HuH-7.5 (cell line): Measurements from ENCODE around the gene CACHD1.

ENCODE experiments used
- DNase-seq: peaks from one replicate; pipeline ENCODE4 v3.0.0; 2011; ENCODE audit warnings: low spot score

CACHD1 gene

GRCh38 chr1:64473367-64473766 is 3.4 kb downstream of the CACHD1 start:
- no peak for DNase-seq

DNA sequence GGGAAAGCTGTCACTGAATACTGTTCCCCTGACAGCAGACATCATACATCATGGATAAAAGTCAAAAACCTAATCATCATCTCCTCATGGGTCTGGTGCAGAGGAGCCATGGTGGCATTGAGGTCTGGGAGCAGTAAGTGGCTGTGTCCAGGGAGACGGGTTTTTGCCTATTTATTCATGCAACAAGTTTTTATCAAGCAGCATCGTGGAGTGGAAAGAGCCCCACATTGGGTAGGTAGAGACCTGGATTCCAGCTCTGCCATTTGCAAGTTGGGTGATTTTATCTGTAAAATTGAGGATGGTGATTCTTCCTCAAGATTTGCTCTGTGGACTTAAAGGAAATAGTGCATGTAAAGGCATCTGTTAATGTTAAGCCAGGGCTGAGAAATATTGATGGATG is 4.2 kb downstream of the CACHD1 start:
- DNase-seq = no peak

GRCh38 chr1:64474665-64475439 is 4.9 kb downstream of the CACHD1 start:
- no peak for DNase-seq

DNA sequence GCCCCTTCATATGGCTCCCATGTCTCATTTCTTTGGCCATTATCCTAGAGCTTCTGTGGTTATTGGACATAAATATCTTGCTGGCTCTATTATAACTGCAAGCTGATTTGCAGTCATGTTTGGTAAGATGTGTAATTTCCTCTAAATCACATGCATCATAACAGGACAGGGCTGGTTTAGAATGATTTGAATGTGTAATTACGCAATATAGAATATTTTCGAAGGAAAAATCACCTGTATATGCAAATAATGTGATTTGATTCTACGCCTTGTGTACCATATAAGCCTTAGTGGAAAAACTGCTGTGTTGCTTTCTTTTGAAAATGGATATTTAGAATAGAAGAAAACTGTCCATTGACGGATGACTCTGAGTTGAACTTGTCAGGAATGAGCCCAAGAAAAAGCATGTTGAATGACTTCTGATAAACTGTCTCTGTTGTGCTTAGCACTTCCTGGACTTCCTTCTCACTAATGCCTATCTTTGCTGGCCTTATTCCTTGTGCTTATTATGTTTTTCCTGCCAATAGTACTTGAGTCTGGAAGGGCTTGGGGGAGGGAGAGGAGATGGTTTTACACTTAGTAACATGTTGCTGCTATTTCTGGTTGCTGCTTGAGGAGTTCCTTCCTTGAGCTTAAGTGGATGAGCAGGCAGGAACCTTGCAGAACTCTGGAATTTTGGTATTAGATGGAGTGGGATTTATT is 6.5 kb downstream of the CACHD1 start:
- no peak for DNase-seq

GRCh38 chr1:64478594-64479470 is 8.9 kb downstream of the CACHD1 start:
- no peak for DNase-seq

DNA sequence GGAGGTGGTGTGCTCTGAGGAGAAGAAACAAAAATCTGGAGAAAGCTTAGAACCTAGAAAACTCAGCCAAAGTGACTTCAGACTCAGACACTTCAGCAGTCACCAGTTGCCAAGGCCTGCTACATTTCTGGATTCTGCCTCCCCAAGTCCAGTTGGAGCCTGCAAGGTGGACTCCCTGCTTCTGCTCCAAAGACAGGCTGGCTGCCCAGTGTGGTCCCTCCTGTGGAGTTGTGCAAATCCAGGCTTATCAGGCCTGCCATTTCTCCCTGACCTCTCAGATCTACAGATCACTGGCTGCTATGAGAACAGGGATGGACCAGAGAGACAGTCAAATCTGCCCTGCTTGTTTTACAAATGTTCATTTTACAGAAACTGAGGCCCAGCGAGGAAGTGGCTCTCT is 9.9 kb downstream of the CACHD1 start:
- DNase-seq = no peak

DNA sequence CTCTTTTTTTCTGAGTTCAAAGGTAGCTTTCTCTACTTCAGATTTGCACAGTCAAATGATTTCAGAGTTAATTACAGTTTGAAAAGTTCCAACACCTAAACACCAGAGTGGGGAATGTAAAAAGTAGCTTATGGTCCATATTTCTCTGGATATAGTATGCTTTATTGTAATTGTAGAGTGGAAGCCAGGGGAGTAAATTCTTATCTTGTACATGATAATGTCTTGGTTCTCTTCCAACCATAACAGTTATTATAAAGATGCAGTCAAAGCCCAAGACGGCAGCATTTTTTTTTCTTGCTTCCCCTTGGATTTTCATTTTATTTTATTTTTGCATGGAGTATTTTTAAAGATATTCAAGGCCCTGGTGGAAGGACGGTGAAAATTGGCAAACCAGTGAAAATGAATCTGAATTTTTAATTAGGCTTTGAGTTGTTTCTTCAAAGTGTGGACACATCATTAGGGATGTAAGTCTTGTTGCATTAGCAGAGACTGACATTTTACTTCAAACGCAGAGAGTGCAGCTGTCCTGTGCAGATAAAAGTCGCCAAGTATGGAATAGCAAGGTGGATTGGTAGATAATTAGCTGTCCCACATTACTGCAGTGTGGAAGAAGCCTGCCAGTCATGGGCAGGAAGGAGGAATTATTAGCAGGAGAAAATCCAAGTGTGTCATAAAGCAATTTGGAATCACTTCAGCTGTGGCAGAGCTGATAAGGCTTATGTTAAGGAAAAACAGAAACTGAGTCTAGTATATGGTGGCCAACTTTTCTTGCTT is 11.3 kb downstream of the CACHD1 start:
- DNase-seq = no peak

DNA sequence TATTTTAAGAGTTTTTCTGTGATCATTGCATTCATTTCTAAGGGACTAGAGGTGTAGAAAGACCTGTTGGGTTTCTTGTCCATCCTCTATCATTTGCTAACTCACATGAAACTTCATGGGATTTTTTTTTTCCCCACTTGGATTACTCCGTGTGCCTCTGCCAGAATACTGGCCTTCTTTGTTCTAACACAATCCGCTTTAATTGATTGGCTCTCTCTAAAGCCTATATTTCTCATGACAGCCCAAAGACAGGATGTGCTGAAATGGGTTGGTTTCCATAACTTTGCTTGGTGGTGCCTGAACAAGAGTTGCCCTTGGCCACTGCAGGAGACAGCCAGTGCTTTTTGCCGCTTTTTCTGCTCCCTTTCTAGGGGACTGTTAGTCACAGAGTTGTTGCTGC is 12.2 kb downstream of the CACHD1 start:
- no peak for DNase-seq

GRCh38 chr1:64482720-64483119 is 12.8 kb downstream of the CACHD1 start:
- no peak for DNase-seq

GRCh38 chr1:64483731-64484414 is 13.9 kb downstream of the CACHD1 start:
- DNase-seq = no peak

DNA sequence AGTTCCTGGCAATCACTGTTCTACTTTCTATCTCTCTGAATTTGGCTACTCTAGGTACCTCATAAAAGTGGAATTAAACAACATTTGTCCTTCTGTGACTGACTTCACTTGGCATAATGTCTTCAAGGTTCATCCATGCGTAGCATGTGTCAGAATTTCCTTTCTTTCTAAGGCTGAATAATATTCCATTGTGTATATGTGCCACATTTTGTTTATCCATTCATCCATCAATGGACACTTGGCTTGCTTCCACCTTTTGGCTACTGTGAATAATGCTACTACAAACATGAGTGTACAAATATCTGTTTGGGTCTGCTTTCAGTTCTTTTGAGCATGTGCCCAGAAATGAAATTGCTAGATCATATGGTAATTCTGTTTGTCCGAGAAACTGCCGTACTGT is 14.7 kb downstream of the CACHD1 start:
- DNase-seq = no peak

DNA sequence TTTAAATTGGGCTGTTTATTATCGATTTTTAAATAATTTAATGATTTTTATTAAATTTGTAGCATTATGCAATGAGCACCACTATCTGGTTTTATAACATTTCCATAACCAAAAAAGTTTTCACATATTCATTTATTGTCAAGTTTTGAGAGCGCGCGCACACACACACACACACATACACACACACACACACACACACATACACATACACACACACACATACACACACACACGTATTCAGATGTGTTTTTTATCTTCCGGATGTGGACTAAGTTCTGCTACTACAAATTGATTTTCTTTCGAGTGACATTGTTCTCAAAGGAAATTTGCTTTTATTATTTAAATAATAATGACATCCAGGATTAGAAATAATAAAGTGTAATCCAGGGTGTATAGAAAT is 16.3 kb downstream of the CACHD1 start:
- no peak for DNase-seq

GRCh38 chr1:64487061-64487460 is 17.1 kb downstream of the CACHD1 start:
- DNase-seq = no peak

DNA sequence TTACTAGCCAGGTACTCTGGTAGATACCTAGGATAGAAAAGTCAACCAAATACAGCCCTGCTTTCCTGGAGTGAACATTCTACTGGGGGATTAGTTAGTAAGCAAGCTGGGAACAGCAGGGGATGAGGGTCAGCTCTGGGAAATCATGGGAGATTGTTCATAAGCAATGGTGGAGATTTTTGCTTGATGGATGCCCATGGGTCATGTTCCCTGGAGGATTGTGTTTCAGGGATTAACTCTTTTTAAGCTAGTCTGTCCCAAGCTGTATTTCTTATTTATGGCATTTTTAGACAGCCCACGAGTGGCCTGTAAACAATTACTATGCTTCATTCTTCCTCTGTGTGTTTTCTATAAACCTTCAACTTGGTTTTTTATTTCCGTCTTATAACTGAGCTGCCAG is 18.9 kb downstream of the CACHD1 start:
- no peak for DNase-seq

DNA sequence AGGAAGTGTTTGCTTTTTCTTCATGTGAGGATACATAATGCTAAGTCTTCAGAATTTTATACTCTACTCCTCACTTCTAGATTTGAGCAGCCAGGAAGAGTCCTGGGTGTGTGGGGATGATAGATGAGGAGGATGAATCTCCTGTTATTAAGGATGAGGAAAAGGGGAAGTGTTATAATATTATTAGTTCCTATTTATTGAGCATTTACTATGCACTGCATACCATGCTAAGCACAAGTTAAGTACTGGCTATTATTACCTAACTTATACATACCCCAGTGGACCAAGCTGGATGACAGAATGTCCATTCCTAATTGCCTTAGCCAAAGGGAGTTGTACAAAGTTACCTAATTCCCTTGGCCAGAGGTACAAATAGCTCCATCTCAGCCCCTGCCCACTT is 19.8 kb downstream of the CACHD1 start:
- no peak for DNase-seq

DNA sequence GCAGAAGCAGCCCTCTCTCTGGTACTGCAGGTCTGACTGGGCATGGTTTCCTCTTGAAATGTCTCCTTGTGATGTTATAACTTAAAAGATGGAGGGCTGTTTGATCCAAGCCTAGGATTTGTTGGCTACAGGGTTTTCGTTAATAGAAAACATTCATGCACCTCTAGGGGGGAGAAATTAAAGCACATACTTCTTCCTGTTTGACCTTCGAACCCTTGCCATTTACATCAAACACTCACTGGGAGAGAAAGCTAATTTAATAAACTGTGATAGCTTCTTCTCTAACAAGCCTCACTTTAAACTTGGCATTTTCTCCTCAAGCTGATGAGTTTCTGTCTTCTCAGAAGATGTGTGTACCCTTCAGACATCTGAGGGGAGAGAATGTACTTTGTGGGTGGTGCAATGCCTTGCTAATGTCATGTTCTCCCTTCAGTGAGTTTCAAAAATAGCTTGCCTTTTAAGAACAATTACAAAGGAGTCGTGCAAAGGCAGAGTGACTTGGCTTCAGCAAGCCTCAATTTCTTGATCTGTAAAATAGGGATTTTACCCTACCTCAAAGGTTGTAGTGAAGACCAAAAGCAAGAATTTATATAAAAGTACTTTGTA is 20.4 kb downstream of the CACHD1 start:
- no peak for DNase-seq

DNA sequence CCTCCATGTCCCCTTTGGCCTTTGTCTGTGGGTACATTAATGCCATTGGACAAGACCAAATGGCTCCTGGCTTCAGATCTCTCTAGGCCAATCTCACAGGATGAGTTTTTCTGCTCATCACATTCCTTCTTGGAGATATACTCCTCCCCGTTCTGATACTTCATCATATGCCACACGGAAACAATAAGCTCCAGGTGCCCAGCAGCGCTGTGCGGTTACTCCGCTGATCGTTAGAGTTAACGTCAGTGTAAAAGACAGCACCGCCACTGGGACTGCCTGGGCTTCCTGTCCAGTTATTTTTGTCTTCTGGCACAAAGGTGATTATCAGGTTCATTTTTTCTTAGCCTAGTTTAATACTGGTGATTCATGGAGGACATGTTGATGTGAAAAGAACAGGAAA is 22.5 kb downstream of the CACHD1 start:
- DNase-seq = no peak

DNA sequence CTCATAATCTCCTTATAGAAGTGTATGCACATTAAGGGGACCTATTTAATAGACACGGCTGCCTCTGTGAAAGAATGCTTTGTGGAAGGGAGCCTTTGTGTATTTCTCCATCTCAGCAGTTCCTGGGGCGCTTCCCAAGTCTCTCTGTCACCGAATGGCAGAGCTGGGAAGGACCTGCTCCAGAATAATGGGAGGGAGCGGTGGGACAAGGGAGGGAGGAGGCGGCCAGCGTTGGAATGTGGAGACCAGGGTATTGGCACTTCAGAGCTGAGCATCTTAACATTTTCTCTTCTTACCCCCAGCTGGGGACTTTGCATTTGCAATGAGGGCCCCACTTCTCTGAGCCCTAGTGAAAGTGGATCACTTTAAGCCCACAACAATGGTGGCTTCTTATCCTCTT is 23.9 kb downstream of the CACHD1 start:
- no peak for DNase-seq

DNA sequence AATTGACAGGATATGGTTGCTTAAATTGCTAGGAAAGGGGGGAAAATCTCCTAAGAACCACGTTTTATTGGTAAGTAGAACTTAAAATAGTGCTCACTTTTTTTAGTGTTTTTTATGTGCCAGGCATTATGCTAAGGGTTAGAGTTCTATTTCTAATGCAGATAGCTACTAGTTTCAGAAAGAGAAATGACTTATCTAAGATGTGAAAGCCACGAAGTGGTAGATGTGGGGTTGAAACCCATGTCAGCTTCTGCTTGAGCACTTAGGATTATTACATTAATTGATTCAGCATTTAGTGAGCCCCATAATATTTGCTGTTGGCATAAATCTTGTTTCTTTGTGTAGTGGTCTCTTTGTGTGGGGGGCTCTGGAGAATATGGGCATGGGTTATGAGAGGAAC is 24.7 kb downstream of the CACHD1 start:
- no peak for DNase-seq

DNA sequence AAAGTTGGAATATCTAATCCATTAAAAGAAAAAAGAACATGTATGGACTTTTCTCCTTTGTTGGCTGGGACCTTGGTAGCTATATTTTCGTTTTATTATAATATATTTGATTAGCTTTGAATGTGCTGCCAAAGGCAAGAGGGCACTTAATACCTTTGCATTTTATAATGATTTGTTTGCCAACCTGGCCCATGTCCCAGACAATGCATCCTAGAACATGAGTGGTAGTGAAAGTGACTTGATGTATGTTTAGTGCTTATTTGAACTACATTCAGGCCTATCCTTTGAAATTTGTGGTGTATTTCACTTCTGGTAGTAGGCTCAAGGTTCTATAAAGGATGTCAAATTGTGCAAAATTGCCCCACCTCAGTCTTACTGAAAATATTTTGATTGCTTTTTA is 25.9 kb downstream of the CACHD1 start:
- DNase-seq = no peak

DNA sequence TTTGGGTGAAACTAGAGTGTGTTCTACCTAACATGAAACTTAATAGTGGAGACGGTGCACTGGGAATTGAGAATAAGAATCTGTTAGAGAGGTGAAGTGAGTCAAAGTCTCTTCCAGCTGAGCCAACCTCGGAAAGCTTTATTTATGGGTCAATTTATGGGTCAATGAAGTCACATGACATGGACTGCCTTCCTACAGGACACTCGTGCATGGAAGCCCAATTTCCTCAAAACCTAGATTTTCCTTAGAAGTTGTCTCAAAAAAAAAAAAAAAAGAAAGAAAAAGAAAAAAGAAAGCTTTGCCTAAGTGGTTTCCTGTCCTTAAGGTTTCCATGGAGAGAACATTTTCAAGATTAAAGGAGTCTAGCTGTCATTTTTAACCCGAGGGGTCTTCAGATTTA is 26.7 kb downstream of the CACHD1 start:
- no peak for DNase-seq
